PC-9 (cell line): Measurements from ENCODE around the gene ZNF583. TPM values are rescaled to one million over a fixed set of nuclear protein-coding genes. Genes with fewer than 3 reads are reported as not detected.

Source experiments
- BruUV-seq: library from RNA; stranded (reverse); fragments of 400-500 nt; replicated peaks from 2 replicates; lab custom pipeline; 2021; lab: Mats Ljungman, UMichigan
- CTCF ChIA-PET: fragments of 300-600 bp; sonication (Branson Sonifier 250); formaldehyde crosslinking; loops from one replicate; lab custom pipeline; 2022; ENCODE audit warnings: antibody characterized with exemption; lab: Charles Lee
- POLR2A ChIA-PET: fragments of 300-600 bp; sonication (Branson Sonifier 250); formaldehyde crosslinking; loops from one replicate; lab custom pipeline; 2022; ENCODE audit warnings: antibody characterized with exemption; ENCODE audit not compliant: unreplicated experiment; lab: Charles Lee
- DNase-seq, 2 experiments: peaks; one replicate each; pipeline versions ENCODE4 v3.0.0 to v3.0.0-alpha.2; 2015 to 2022; ENCODE audit warnings: mixed read lengths in 1 of 2
- H2AFZ ChIP-seq: fragments of 200-600 bp; sonication (generic); 2 replicates; pipeline ENCODE4 v1.8.1; 2017; ENCODE audit warnings: antibody characterized with exemption
- H3F3A ChIP-seq: fragments of 200-600 bp; sonication (generic); 2 replicates; pipeline ENCODE4 v1.8.1; 2017; ENCODE audit warnings: antibody characterized with exemption, mild to moderate bottlenecking, low read depth; ENCODE audit not compliant: insufficient read depth
- H3K27ac ChIP-seq: fragments of 200-600 bp; sonication (generic); 2 replicates; pipeline ENCODE4 v1.6.1; 2016; ENCODE audit warnings: mixed run types
- H3K27me3 ChIP-seq: fragments of 200-600 bp; sonication (generic); 2 replicates; pipeline ENCODE4 v1.6.1; 2016; ENCODE audit warnings: low read depth, mixed run types; ENCODE audit not compliant: insufficient read depth
- H3K36me3 ChIP-seq: fragments of 200-600 bp; sonication (generic); 2 replicates; pipeline ENCODE4 v1.6.1; 2016; ENCODE audit warnings: low read depth, mixed run types
- H3K4me1 ChIP-seq: fragments of 200-600 bp; sonication (generic); replicated peaks from 2 replicates; pipeline ENCODE4 v1.6.1; 2016; ENCODE audit warnings: mixed run types; ENCODE audit not compliant: insufficient read depth
- H3K4me2 ChIP-seq: fragments of 200-600 bp; sonication (generic); 2 replicates; pipeline ENCODE4 v1.6.1; 2017; ENCODE audit warnings: mixed run types
- H3K4me3 ChIP-seq: fragments of 200-600 bp; sonication (generic); 2 replicates; pipeline ENCODE4 v1.6.1; 2016; ENCODE audit warnings: mixed run types
- H3K79me2 ChIP-seq: fragments of 200-600 bp; sonication (generic); 2 replicates; pipeline ENCODE4 v1.6.1; 2017; ENCODE audit warnings: low read depth, mixed run types
- H3K9me2 ChIP-seq: fragments of 200-600 bp; sonication (generic); 2 replicates; pipeline ENCODE4 v1.8.1; 2017; ENCODE audit warnings: mild to moderate bottlenecking; ENCODE audit not compliant: insufficient read depth
- H3K9me3 ChIP-seq: fragments of 200-600 bp; sonication (generic); 2 replicates; pipeline ENCODE4 v1.8.1; 2016; ENCODE audit warnings: low read depth; ENCODE audit not compliant: insufficient read depth
- H4K20me1 ChIP-seq: fragments of 200-600 bp; sonication (generic); 2 replicates; pipeline ENCODE4 v1.8.1; 2017; ENCODE audit not compliant: insufficient read depth
- CTCF ChIP-seq: fragments of 200-600 bp; sonication (generic); conservative IDR thresholded peaks from 2 replicates; pipeline ENCODE4 v1.6.1; 2017; ENCODE audit warnings: mixed run types, antibody characterized with exemption, mild to moderate bottlenecking, moderate library complexity
- EZH2 ChIP-seq: fragments of 200-600 bp; sonication (generic); IDR thresholded peaks from 2 replicates; pipeline ENCODE4 v1.8.0; 2017; ENCODE audit warnings: antibody characterized with exemption, low read depth
- intact Hi-C: fragments of 100-400 bp; cut with micrococcal nuclease; formaldehyde crosslinking; loops from one replicate; pipeline ENCODE4 v1.10.0; 2022; ENCODE audit not compliant: unreplicated experiment
- total RNA-seq: library from RNA; stranded (reverse); gene quantifications from 2 replicates; pipeline ENCODE4 v1.2.3, GENCODE V29; 2021

ZNF583 gene
- total RNA-seq, 1 experiment from 2014 or later, result 3.1 TPM

- Histone ChIP-seq H3K9me3 (peaks cover 90% of the 10 kb centered on the region), H3K27me3 (no peaks in the 10 kb centered on the region), H3K4me1 (no peaks in the 10 kb centered on the region), H2AFZ (no peak overlapping the region), H3K4me3 (no peak overlapping the region), H3K4me2 (no peak overlapping the region), H4K20me1 (no peaks in the 10 kb centered on the region), H3K79me2 (no peaks in the 10 kb centered on the region), H3K9me2 (no peaks in the 10 kb centered on the region), H3F3A (peaks cover 14% of the 10 kb centered on the region; the same call in 1 of the 2 replicates), H3K27ac (no peak overlapping the region), H3K36me3 (peaks cover 33% of the 10 kb centered on the region)
- ChIA-PET CTCF (no interaction called here), POLR2A (no interaction called here)
- intact Hi-C loops, result no loop called here
- no peak for DNase-seq
- no TSS peak for BruUV-seq
- TF ChIP-seq CTCF (no peak), EZH2 (no peak)
Observed at GRCh38 chr19:56423276-56423984, 19.3 kb downstream of the ZNF583 start.

DNA sequence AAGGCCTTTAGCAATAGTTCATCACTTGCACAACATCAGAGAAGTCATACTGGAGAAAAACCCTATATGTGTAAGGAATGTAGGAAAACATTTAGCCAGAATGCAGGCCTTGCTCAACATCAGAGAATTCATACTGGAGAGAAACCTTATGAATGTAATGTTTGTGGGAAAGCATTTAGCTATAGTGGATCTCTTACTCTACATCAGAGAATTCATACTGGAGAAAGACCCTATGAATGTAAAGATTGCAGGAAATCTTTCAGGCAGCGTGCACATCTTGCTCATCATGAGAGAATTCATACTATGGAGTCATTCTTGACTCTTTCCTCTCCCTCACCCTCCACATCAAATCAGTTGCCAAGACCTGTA is 19.8 kb downstream of the ZNF583 start:
- no TSS peak for BruUV-seq
- POLR2A ChIA-PET, result no interaction called here

GRCh38 chr19:56441206-56441792 is 37.2 kb downstream of the ZNF583 start:
- Histone ChIP-seq H3F3A (no peaks in the 10 kb centered on the region), H3K36me3 (no peaks in the 10 kb centered on the region), H3K27ac (no peak overlapping the region), H2AFZ (no peak overlapping the region), H3K79me2 (no peaks in the 10 kb centered on the region), H3K4me3 (no peak overlapping the region), H3K9me2 (no peaks in the 10 kb centered on the region), H3K4me2 (no peak overlapping the region), H3K9me3 (peaks cover 32% of the 10 kb centered on the region), H3K4me1 (no peaks in the 10 kb centered on the region), H3K27me3 (no peaks in the 10 kb centered on the region), H4K20me1 (no peaks in the 10 kb centered on the region)
- ChIA-PET CTCF (no interaction called here), POLR2A (no interaction called here)
- intact Hi-C loops, result no loop called here
- no TSS peak for BruUV-seq
- TF ChIP-seq EZH2 (no peak), CTCF (no peak)
- DNase-seq, result no peak

More for the DNA sequence above, 19.8 kb downstream of the ZNF583 start:
- CTCF ChIA-PET, result no interaction called here
- Histone ChIP-seq H3K36me3 (peaks cover 33% of the 10 kb centered on the region), H3K9me2 (no peaks in the 10 kb centered on the region), H3K27me3 (no peaks in the 10 kb centered on the region), H3K4me3 (no peak overlapping the region), H3K27ac (no peak overlapping the region), H3K4me2 (no peak overlapping the region), H3K79me2 (no peaks in the 10 kb centered on the region), H3F3A (peaks cover 14% of the 10 kb centered on the region; the same call in 1 of the 2 replicates), H3K4me1 (no peaks in the 10 kb centered on the region), H4K20me1 (no peaks in the 10 kb centered on the region), H3K9me3 (peaks cover 86% of the 10 kb centered on the region), H2AFZ (no peak overlapping the region)
- no peak for DNase-seq
- TF ChIP-seq EZH2, result no peak
- TF ChIP-seq CTCF, result no peak
- intact Hi-C loops, result no loop called here
